ENCODE results near the gene PCSK6. TPM values are rescaled to one million over a fixed set of nuclear protein-coding genes. Genes with fewer than 3 reads are reported as not detected.
"Not testable (repeated sequence)": the region's sequence is repeated elsewhere in the genome, so short reads cannot be mapped to it uniquely, and the experiment has no call there.

The PCSK6 gene
- total RNA-seq, 2 experiments from 2014 or later = 1.4 to 2.1 TPM

DNA sequence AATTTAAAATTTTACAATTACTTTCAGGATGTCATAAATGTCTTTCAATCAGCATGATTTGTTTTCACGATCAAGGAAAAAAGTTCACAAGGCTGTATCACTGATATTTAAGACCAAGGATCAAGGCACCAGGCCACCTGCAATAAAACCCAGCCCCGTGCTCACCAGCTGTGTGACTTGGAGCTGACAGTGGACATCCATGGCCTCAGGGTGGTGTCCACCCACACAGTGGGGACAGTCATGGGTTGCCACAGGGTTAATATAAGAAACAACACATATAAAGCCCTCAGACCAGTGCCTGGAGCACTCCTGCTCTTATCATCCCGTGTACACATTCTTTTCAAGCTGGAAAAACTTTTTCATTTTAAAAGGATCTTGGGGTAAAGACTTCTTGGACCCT is 56.5 kb downstream of the PCSK6 start:
- Mint-ChIP-seq H3K27me3 (peaks cover 3% of the 10 kb centered on the region), H3K9me3 (no peaks in the 10 kb centered on the region), H3K27ac (no peak overlapping the region), H3K4me3 (no peak overlapping the region), H3K36me3 (no peaks in the 10 kb centered on the region), H3K4me1 (no peaks in the 10 kb centered on the region)
- ATAC-seq (ENCODE audit: low read depth) = no peak
- no peak for DNase-seq
- POLR2A ChIA-PET = no interaction called here

DNA sequence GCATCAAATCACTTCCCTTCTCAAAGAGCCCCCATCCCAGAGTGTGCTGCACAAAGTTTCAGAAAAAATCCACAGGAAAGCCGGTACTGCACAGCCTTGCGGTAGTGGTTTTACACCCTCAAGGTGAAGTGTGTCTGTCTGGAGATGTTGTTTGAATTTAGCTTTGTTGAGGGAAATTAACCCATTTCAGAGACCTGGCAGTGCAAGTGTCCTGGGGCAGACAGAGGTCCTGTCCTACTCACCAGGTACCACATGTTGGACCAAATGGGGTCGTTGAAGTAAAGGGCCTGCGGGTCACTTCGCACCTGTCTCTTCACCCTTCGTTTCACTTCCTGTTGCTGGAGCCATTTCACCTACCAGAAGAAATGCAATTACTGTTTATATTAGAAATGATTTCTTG is 57.8 kb downstream of the PCSK6 start:
- ATAC-seq (ENCODE audit: low read depth) = no peak
- POLR2A ChIA-PET = no interaction called here
- Mint-ChIP-seq H3K27me3 (peaks cover 3% of the 10 kb centered on the region), H3K9me3 (no peaks in the 10 kb centered on the region), H3K4me1 (no peaks in the 10 kb centered on the region), H3K4me3 (no peak overlapping the region), H3K36me3 (no peaks in the 10 kb centered on the region), H3K27ac (no peak overlapping the region)
- no peak for DNase-seq

GRCh38 chr15:101431301-101431700 is 58.2 kb downstream of the PCSK6 start:
- no peak for ATAC-seq (ENCODE audit: low read depth)
- Mint-ChIP-seq H3K4me1 (no peaks in the 10 kb centered on the region), H3K4me3 (no peak overlapping the region), H3K27me3 (peaks cover 3% of the 10 kb centered on the region), H3K36me3 (no peaks in the 10 kb centered on the region), H3K9me3 (no peaks in the 10 kb centered on the region), H3K27ac (no peak overlapping the region)
- POLR2A ChIA-PET = no interaction called here
- no peak for DNase-seq

DNA sequence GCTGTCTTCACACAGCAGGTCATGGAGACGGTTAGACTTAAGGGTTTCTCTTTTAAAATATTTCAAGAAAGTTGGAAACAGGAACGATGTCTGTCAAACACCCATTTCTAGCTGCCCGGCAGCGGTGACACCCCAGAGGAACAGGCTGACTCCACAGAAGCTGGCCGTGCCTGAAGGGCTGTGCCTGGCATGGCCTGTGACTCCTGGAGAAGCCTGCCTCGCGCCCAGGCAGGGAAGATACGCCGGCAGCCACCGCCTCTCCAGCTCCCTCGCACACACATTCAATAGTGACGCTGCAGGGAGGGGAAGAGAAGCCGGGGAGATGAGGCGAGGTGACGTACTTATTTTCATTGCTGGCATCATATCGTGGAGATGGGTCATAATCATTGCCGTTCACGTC is 59.9 kb downstream of the PCSK6 start:
- DNase-seq = no peak
- ATAC-seq (ENCODE audit: low read depth) = no peak
- Mint-ChIP-seq H3K27me3 (peaks cover 8% of the 10 kb centered on the region), H3K27ac (no peak overlapping the region), H3K4me3 (no peak overlapping the region), H3K9me3 (no peaks in the 10 kb centered on the region), H3K4me1 (no peaks in the 10 kb centered on the region), H3K36me3 (no peaks in the 10 kb centered on the region)
- POLR2A ChIA-PET = no interaction called here

DNA sequence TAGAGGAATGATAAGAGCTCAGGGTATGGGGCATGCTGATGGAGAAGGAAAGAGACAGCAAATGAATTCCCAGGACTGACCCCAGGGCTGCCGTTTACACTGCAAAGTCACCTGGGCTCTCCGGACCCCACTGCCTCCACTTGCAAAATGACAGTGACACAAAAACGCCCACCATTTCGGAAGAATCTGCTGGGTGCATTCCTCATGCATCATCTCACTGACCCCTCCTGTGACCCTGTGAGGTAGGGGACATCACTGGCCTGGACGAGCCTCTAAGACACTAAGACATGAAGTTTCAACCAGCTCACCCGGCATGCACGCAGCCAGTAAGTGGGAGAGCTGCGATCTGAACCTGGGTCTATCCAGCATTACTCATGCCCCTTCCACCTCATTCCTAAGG is 60.3 kb downstream of the PCSK6 start:
- H3K9me3 Mint-ChIP-seq = no peaks in the 10 kb centered on the region
- H3K4me1 Mint-ChIP-seq = no peaks in the 10 kb centered on the region
- POLR2A ChIA-PET = no interaction called here
- no peak for DNase-seq
- H3K27me3 Mint-ChIP-seq = peaks cover 8% of the 10 kb centered on the region
- H3K36me3 Mint-ChIP-seq = no peaks in the 10 kb centered on the region
- no peak overlapping the region for H3K27ac Mint-ChIP-seq
- H3K4me3 Mint-ChIP-seq = no peak overlapping the region
- no peak for ATAC-seq (ENCODE audit: low read depth)

DNA sequence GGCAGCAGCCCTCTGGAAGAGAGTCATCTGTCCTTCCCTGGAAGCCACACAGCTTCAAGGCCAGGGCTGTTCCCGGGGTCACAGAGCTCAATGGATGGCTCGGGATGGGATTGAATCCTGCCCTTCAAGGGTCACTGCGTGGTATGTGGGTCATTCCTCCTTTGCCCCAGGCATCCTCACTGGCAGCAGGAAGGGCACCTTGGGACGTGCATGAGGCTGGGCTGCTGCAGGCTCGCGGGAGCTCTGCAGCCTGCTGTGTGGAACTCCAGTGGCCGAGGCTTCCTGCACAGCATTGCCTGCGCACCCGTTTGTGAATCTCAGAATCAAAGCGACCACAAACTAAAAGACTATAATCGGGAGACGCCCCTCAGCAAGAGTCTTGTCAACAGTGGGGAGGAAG is 60.7 kb downstream of the PCSK6 start:
- H3K27ac Mint-ChIP-seq = no peak overlapping the region
- peaks cover 8% of the 10 kb centered on the region for H3K27me3 Mint-ChIP-seq
- no peaks in the 10 kb centered on the region for H3K4me1 Mint-ChIP-seq
- DNase-seq (no peak), ATAC-seq (ENCODE audit: low read depth) (no peak)
- H3K9me3 Mint-ChIP-seq = no peaks in the 10 kb centered on the region
- POLR2A ChIA-PET = no interaction called here
- H3K4me3 Mint-ChIP-seq = no peak overlapping the region
- no peaks in the 10 kb centered on the region for H3K36me3 Mint-ChIP-seq

GRCh38 chr15:101427606-101428487 is 61.7 kb downstream of the PCSK6 start:
- ATAC-seq (ENCODE audit: low read depth) (no peak), DNase-seq (no peak)
- Mint-ChIP-seq H3K9me3 (no peaks in the 10 kb centered on the region), H3K4me3 (no peak overlapping the region), H3K36me3 (no peaks in the 10 kb centered on the region), H3K27ac (no peak overlapping the region), H3K4me1 (no peaks in the 10 kb centered on the region), H3K27me3 (peaks cover 10% of the 10 kb centered on the region)
- POLR2A ChIA-PET = interaction anchor here (0.5 kb wide), 1 partner anchor 9 kb away, joined by 3 read pairs; no protein-coding TSS in a partner anchor

DNA sequence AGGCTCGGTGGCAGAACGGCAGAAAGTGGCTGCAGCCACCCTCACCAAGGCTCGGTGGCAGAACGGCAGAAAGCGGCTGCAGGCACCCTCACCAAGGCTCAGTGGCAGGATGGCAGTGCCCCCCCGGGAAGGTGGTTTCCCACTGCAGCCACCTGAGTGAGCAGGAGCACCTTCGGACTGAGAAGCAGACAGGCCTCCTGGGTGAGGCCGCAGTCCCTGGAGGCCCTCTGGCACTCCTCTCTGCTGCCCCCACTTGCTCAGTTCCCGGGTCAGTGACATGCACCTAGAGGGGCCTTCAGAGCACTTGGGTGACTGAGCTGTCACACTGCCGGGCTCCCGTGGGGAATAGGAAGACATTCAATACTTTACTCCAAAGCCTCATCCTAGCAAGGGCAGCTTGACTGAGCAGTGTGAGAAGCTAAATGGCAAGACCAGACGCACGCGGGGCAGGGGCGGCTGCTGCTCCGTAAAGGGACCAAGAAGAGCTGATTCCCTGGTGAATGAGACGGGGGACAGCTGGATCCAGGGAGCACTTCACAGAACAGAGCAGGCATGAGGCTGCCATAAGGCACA is 62.7 kb downstream of the PCSK6 start:
- Mint-ChIP-seq H3K9me3 (no peaks in the 10 kb centered on the region), H3K36me3 (no peaks in the 10 kb centered on the region), H3K4me3 (no peak overlapping the region), H3K27me3 (peaks cover 13% of the 10 kb centered on the region), H3K27ac (no peak overlapping the region), H3K4me1 (no peaks in the 10 kb centered on the region)
- POLR2A ChIA-PET = interaction anchor here (0.5 kb wide), 1 partner anchor 8 kb away, joined by 3 read pairs; no protein-coding TSS in a partner anchor
- ATAC-seq (ENCODE audit: low read depth) (no peak), DNase-seq (no peak)

- Mint-ChIP-seq H3K36me3 (no peaks in the 10 kb centered on the region), H3K9me3 (no peaks in the 10 kb centered on the region), H3K27ac (no peak overlapping the region), H3K27me3 (peaks cover 13% of the 10 kb centered on the region), H3K4me1 (no peaks in the 10 kb centered on the region), H3K4me3 (no peak overlapping the region)
- no peak for DNase-seq
- POLR2A ChIA-PET = no interaction called here
- ATAC-seq (ENCODE audit: low read depth) = no peak
Measured at GRCh38 chr15:101425787-101426365, 63.6 kb downstream of the PCSK6 start.

DNA sequence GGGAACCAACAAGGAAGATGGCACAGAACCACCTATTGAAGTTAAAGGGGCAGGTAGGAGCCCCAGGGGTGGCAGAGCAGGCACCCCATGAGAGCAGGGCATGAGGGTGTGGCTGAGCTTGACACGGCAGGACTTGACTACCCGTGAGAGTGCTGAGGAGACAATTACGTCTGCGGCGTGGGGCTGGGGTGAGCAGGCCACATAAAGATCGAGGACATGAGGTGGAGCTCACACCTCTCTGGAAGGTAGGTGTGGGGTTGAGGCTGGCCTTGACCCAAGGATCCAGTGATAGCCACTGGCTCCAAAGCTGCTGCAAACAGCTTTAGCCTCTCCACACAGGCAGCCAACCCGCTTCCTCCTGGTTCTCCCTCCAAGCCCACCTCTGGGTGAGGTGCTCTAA is 64.5 kb downstream of the PCSK6 start:
- ATAC-seq (ENCODE audit: low read depth) (no peak), DNase-seq (no peak)
- POLR2A ChIA-PET = no interaction called here
- Mint-ChIP-seq H3K27me3 (peaks cover 15% of the 10 kb centered on the region), H3K4me3 (no peak overlapping the region), H3K36me3 (no peaks in the 10 kb centered on the region), H3K9me3 (no peaks in the 10 kb centered on the region), H3K4me1 (no peaks in the 10 kb centered on the region), H3K27ac (no peak overlapping the region)

GRCh38 chr15:101420232-101420631 is 69.3 kb downstream of the PCSK6 start:
- ATAC-seq (ENCODE audit: low read depth) = no peak
- Mint-ChIP-seq H3K27me3 (peaks cover 31% of the 10 kb centered on the region), H3K36me3 (no peaks in the 10 kb centered on the region), H3K4me3 (no peak overlapping the region), H3K27ac (no peak overlapping the region), H3K4me1 (no peaks in the 10 kb centered on the region), H3K9me3 (no peaks in the 10 kb centered on the region)
- POLR2A ChIA-PET = no interaction called here
- no peak for DNase-seq

DNA sequence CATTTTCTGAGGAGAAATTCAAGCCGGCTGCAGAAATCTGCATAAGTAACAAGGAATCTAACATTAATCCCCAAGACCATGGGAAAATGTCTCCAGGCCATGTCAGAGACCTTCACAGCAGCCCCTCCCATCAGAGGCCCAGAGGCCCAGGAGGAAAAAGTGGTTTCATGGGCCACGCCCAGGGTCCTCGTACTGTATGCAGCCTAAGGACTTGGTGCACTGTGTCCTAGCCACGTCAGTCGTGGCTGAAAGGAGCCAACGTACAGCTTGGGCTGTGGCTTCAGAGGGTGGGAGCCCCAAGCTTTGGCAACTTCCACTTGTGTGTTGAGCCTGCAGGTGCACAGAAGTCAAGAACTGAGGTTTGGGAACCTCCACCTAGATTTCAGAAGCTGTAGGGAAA is 73.0 kb downstream of the PCSK6 start:
- DNase-seq; H3K36me3 Mint-ChIP-seq; POLR2A ChIA-PET; H3K4me3 Mint-ChIP-seq; H3K4me1 Mint-ChIP-seq; ATAC-seq (ENCODE audit: low read depth); H3K27ac Mint-ChIP-seq; H3K9me3 Mint-ChIP-seq: not testable (repeated sequence)
- peaks cover 23% of the 10 kb centered on the region for H3K27me3 Mint-ChIP-seq

- POLR2A ChIA-PET = interaction anchor here (0.6 kb wide), 1 partner anchor 10 kb away, joined by 3 read pairs; no protein-coding TSS in a partner anchor
- no peaks in the 10 kb centered on the region for H3K9me3 Mint-ChIP-seq
- H3K36me3 Mint-ChIP-seq = no peaks in the 10 kb centered on the region
- no peaks in the 10 kb centered on the region for H3K4me1 Mint-ChIP-seq
- ATAC-seq (ENCODE audit: low read depth) (no peak), DNase-seq (no peak)
- H3K27me3 Mint-ChIP-seq = peaks cover 12% of the 10 kb centered on the region
- H3K27ac Mint-ChIP-seq = no peak overlapping the region
- H3K4me3 Mint-ChIP-seq = no peak overlapping the region
Measured at GRCh38 chr15:101413239-101413638, 76.3 kb downstream of the PCSK6 start.

DNA sequence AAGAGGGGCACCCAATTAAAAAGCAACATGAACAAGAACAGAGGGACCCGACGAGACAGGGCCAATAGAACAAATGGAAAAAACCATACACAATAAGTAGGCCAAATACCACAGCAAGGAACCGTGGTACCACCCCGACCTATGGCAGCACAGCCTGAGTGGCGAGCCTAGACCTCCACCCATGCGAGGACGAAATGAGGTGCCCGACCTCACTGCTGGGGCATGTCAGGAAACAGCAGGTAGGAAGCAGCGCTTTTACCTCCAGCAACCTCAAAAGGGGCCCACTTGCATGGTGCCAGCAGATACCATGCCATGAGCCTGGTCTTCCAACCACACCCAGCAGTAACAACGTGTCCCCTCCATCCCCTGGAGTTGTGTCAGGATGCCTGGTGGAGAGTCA is 77.9 kb downstream of the PCSK6 start:
- no peak overlapping the region for H3K27ac Mint-ChIP-seq

More for the DNA sequence above, 77.9 kb downstream of the PCSK6 start:
- Mint-ChIP-seq H3K4me1 (peaks cover 5% of the 10 kb centered on the region), H3K4me3 (no peak overlapping the region), H3K9me3 (no peaks in the 10 kb centered on the region), H3K36me3 (no peaks in the 10 kb centered on the region), H3K27me3 (peaks cover 9% of the 10 kb centered on the region)
- POLR2A ChIA-PET = no interaction called here
- no peak for DNase-seq
- no peak for ATAC-seq (ENCODE audit: low read depth)
